SH-SY5Y (cell line): ENCODE results near the gene UQCC5.

Source experiments
- GATA2 ChIP-seq: IDR thresholded peaks from 2 replicates; pipeline ENCODE4 v1.6.1; 2011; ENCODE audit warnings: mild to moderate bottlenecking, low read depth, low read length
- GATA3 ChIP-seq: IDR thresholded peaks from 2 replicates; pipeline ENCODE4 v1.6.1; 2011; ENCODE audit warnings: low read depth, mild to moderate bottlenecking, low read length, moderate library complexity

DNA sequence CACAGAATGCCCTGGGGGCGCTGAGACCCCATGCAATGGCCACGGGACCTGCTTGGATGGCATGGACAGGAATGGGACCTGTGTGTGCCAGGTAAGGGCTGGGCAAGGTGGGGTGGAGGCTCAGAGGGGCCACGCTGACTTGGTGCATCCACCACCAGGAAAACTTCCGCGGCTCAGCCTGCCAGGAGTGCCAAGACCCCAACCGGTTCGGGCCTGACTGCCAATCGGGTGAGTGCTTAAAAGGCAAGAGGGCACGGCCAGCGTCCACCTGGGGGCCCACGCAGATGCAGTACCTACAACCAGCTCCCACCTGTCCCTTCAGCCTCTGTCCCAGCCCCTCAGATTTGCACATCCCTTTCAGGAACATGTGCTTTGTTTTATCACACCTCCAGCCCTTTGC is 34.4 kb upstream of the UQCC5 start:
- no peak for TF ChIP-seq GATA3
- no peak for TF ChIP-seq GATA2
